ENCODE measurements around the gene REL.
"Not testable (repeated sequence)": the region's sequence is repeated elsewhere in the genome, so short reads cannot be mapped to it uniquely, and the experiment has no call there.

Gene REL

GRCh38 chr2:60881047-60881932, at the start of gene REL:
Gene REL, plus strand, starts transcription at chr2:60881574. Its CDS starts 267 bp downstream, at chr2:60881841.
- peak; percentile 87 to 88 for ATAC-seq

- no peak for ATAC-seq
Measured at GRCh38 chr2:60831921-60832320, 49.5 kb upstream of the REL start.

GRCh38 chr2:60832621-60833020, 48.8 kb upstream of the REL start:
- ATAC-seq, result peak; percentile 75 to 80

GRCh38 chr2:60834270-60834717, 47.1 kb upstream of the REL start:
- ATAC-seq, result peak; percentile 42 to 48

- ATAC-seq, result no peak
Measured at GRCh38 chr2:60836491-60836890, 44.9 kb upstream of the REL start.

GRCh38 chr2:60837123-60837522, 44.3 kb upstream of the REL start:
- no peak for ATAC-seq

GRCh38 chr2:60838481-60838880, 42.9 kb upstream of the REL start:
- no peak for ATAC-seq

- peak; percentile 23 to 40 for ATAC-seq
Measured at GRCh38 chr2:60839126-60839813, 42.1 kb upstream of the REL start.

- ATAC-seq, result peak in 1 of 2 donors; percentile 35
Measured at GRCh38 chr2:60840880-60841279, 40.5 kb upstream of the REL start.

- no peak for ATAC-seq
Measured at GRCh38 chr2:60843006-60843405, 38.4 kb upstream of the REL start.

GRCh38 chr2:60844105-60844504, 37.3 kb upstream of the REL start:
- ATAC-seq, result peak; percentile 40 to 67

GRCh38 chr2:60847854-60848253, 33.5 kb upstream of the REL start:
- ATAC-seq, result no peak

GRCh38 chr2:60849187-60849586, 32.2 kb upstream of the REL start:
- ATAC-seq, result no peak

GRCh38 chr2:60852282-60852860, 29.0 kb upstream of the REL start:
- ATAC-seq, result no peak

GRCh38 chr2:60853531-60853930, 27.8 kb upstream of the REL start:
- no peak for ATAC-seq

GRCh38 chr2:60855989-60856669, 25.2 kb upstream of the REL start:
- no peak for ATAC-seq

GRCh38 chr2:60857056-60857455, 24.3 kb upstream of the REL start:
- ATAC-seq, result no peak

GRCh38 chr2:60858897-60859311, 22.5 kb upstream of the REL start:
- no peak for ATAC-seq

- ATAC-seq, result no peak
Measured at GRCh38 chr2:60861736-60862135, 19.6 kb upstream of the REL start.

GRCh38 chr2:60862642-60863041, 18.7 kb upstream of the REL start:
- ATAC-seq, result no peak

GRCh38 chr2:60865361-60865760, 16.0 kb upstream of the REL start:
- not testable (repeated sequence) for ATAC-seq

- no peak for ATAC-seq
Measured at GRCh38 chr2:60867007-60867406, 14.4 kb upstream of the REL start.

GRCh38 chr2:60867848-60868247, 13.5 kb upstream of the REL start:
- ATAC-seq, result no peak
